IMR-90 (cell line): ENCODE measurements around the gene ABL1. TPM values are rescaled to one million over a fixed set of nuclear protein-coding genes. Genes with fewer than 3 reads are reported as not detected.

ENCODE experiments used
- ATAC-seq: fragments of 200-7000 bp; cut with Tn5 transposase; 2 replicates; pipeline ENCODE4 v1.9.1; 2020; ENCODE audit warnings: low read depth, mild to moderate bottlenecking, moderate library complexity
- BruUV-seq: library from RNA; stranded (reverse); fragments of 400-500 nt; replicated peaks from 2 replicates; lab custom pipeline; 2021; lab: Mats Ljungman, UMichigan
- CTCF ChIA-PET: fragments of 300-600 bp; formaldehyde crosslinking; extraction: SDS; loops from one replicate; lab custom pipeline; 2021; ENCODE audit warnings: antibody characterized with exemption; lab: Yijun Ruan, JAX
- POLR2A ChIA-PET: fragments of 300-600 bp; sonication (Branson Sonifier 250); formaldehyde crosslinking; loops from one replicate; lab custom pipeline; 2022; ENCODE audit warnings: antibody characterized with exemption; ENCODE audit not compliant: unreplicated experiment; lab: Charles Lee
- DNase-seq: peaks from one replicate; pipeline ENCODE4 v3.0.0; 2013
- H2AFZ ChIP-seq: replicated peaks from 2 replicates; pipeline ENCODE3; 2013; ENCODE audit warnings: low read length, mild to moderate bottlenecking; ENCODE audit not compliant: poor library complexity
- H2AK5ac ChIP-seq: 2 replicates; pipeline ENCODE4 v1.6.1; 2013; ENCODE audit warnings: low read depth, low read length, inconsistent platforms
- H2AK9ac ChIP-seq: replicated peaks from 2 replicates; pipeline ENCODE3; 2013; ENCODE audit warnings: mild to moderate bottlenecking, low read depth, low read length, moderate library complexity; ENCODE audit not compliant: poor library complexity
- H2BK120ac ChIP-seq: 2 replicates; pipeline ENCODE4 v1.6.1; 2013; ENCODE audit warnings: low read depth, low read length, inconsistent platforms
- H2BK15ac ChIP-seq: 3 replicates; pipeline ENCODE4 v1.6.1; 2013; ENCODE audit warnings: low read depth, low read length, inconsistent platforms
- H2BK20ac ChIP-seq: 2 replicates; pipeline ENCODE4 v1.6.1; 2013; ENCODE audit warnings: low read depth, mild to moderate bottlenecking, inconsistent platforms, low read length, moderate library complexity
- H2BK5ac ChIP-seq: 2 replicates; pipeline ENCODE4 v1.6.1; 2013; ENCODE audit warnings: mild to moderate bottlenecking, low read depth, low read length, inconsistent platforms; ENCODE audit not compliant: poor library complexity, severe bottlenecking
- H3K14ac ChIP-seq: replicated peaks from 2 replicates; pipeline ENCODE4 v1.6.1; 2013; ENCODE audit warnings: low read depth, low read length, inconsistent platforms
- H3K18ac ChIP-seq: 2 replicates; pipeline ENCODE4 v1.6.1; 2013; ENCODE audit warnings: low read depth, low read length, control low read depth
- H3K23ac ChIP-seq: 2 replicates; pipeline ENCODE4 v1.6.1; 2013; ENCODE audit warnings: low read depth, low read length, inconsistent platforms
- H3K27ac ChIP-seq: 2 replicates; pipeline ENCODE4 v1.5.1; 2013; ENCODE audit warnings: mild to moderate bottlenecking, control low read depth, low read length; ENCODE audit not compliant: insufficient read depth
- H3K27me3 ChIP-seq: 2 replicates; pipeline ENCODE4 v1.6.1; 2013; ENCODE audit warnings: low read length; ENCODE audit not compliant: control insufficient read depth, insufficient read depth
- H3K36me3 ChIP-seq: 2 replicates; pipeline ENCODE4 v1.6.1; 2013; ENCODE audit warnings: low read length, mixed read lengths; ENCODE audit not compliant: control insufficient read depth, insufficient read depth
- H3K4ac ChIP-seq: 2 replicates; pipeline ENCODE4 v1.6.1; 2013; ENCODE audit warnings: low read depth, low read length, inconsistent platforms
- H3K4me1 ChIP-seq: 2 replicates; pipeline ENCODE4 v1.6.1; 2013; ENCODE audit warnings: low read length, mixed read lengths; ENCODE audit not compliant: control insufficient read depth, insufficient read depth
- H3K4me2 ChIP-seq: 2 replicates; pipeline ENCODE4 v1.6.1; 2013; ENCODE audit warnings: low read depth, mild to moderate bottlenecking, control low read depth, low read length, moderate library complexity
- H3K4me3 ChIP-seq: 2 replicates; pipeline ENCODE4 v1.5.1; 2013; ENCODE audit warnings: low read depth, mild to moderate bottlenecking, control low read depth, low read length, moderate library complexity; ENCODE audit not compliant: insufficient read depth
- H3K56ac ChIP-seq: 2 replicates; pipeline ENCODE4 v1.6.1; 2013; ENCODE audit warnings: low read length, inconsistent platforms; ENCODE audit not compliant: insufficient read depth; ENCODE audit errors: extremely low read depth
- H3K79me1 ChIP-seq, 2 experiments: 2 replicates each; pipeline ENCODE4 v1.6.1; 2013; ENCODE audit warnings: low read length in 2 of 2, inconsistent platforms in 1 of 2, low read depth in 1 of 2
- H3K9ac ChIP-seq: 2 replicates; pipeline ENCODE4 v1.6.1; 2013; ENCODE audit warnings: low read depth, low read length, control low read depth
- H3K9me1 ChIP-seq: 2 replicates; pipeline ENCODE4 v1.6.1; 2013; ENCODE audit warnings: low read length, inconsistent platforms; ENCODE audit not compliant: insufficient read depth
- H3K9me3 ChIP-seq: 2 replicates; pipeline ENCODE4 v1.6.1; 2013; ENCODE audit warnings: low read length; ENCODE audit not compliant: control insufficient read depth, insufficient read depth
- H4K20me1 ChIP-seq: 2 replicates; pipeline ENCODE4 v1.6.1; 2013; ENCODE audit warnings: low read length, inconsistent platforms; ENCODE audit not compliant: insufficient read depth
- H4K5ac ChIP-seq: 2 replicates; pipeline ENCODE4 v1.6.1; 2013; ENCODE audit warnings: mild to moderate bottlenecking, low read depth, low read length, control low read depth
- H4K8ac ChIP-seq, 2 experiments: 2 replicates each; pipeline ENCODE4 v1.6.1; 2013; ENCODE audit warnings: low read depth in 2 of 2, low read length in 2 of 2, control low read depth in 1 of 2, inconsistent platforms in 1 of 2
- H4K91ac ChIP-seq: 2 replicates; pipeline ENCODE4 v1.6.1; 2013; ENCODE audit warnings: low read depth, low read length, inconsistent platforms; ENCODE audit not compliant: insufficient read depth
- BHLHE40 ChIP-seq: fragments of 150-350 bp; IDR thresholded peaks from 2 replicates; pipeline ENCODE4 v1.6.1; 2016; ENCODE audit warnings: mild to moderate bottlenecking, low read depth, low read length
- CEBPB ChIP-seq: IDR thresholded peaks from 2 replicates; pipeline ENCODE4 v1.6.1; 2012; ENCODE audit warnings: low read depth, low read length, improper control_type of control experiment
- CHD1 ChIP-seq: IDR thresholded peaks from 2 replicates; pipeline ENCODE4 v1.6.1; 2012; ENCODE audit warnings: low read depth, low read length, improper control_type of control experiment
- FOS ChIP-seq: fragments of 150-350 bp; IDR thresholded peaks from 2 replicates; pipeline ENCODE4 v1.6.1; 2016; ENCODE audit warnings: low read depth, low read length
- MXI1 ChIP-seq: IDR thresholded peaks from 2 replicates; pipeline ENCODE4 v1.6.1; 2012; ENCODE audit warnings: low read depth, mild to moderate bottlenecking, low read length, moderate library complexity, borderline replicate concordance
- NFE2L2 ChIP-seq: fragments of 150-350 bp; IDR thresholded peaks from 2 replicates; pipeline ENCODE4 v1.6.1; 2016; ENCODE audit warnings: low read depth, mild to moderate bottlenecking, low read length
- RAD21 ChIP-seq: IDR thresholded peaks from 2 replicates; pipeline ENCODE4 v1.6.1; 2012; ENCODE audit warnings: low read length, improper control_type of control experiment
- RCOR1 ChIP-seq: IDR thresholded peaks from 2 replicates; pipeline ENCODE4 v1.6.1; 2012; ENCODE audit warnings: mild to moderate bottlenecking, low read length, improper control_type of control experiment; ENCODE audit not compliant: insufficient replicate concordance
- SMC3 ChIP-seq: fragments of 150-350 bp; IDR thresholded peaks from 2 replicates; pipeline ENCODE4 v1.6.1; 2016; ENCODE audit warnings: low read depth, mild to moderate bottlenecking, antibody characterized with exemption, low read length, moderate library complexity
- WGBS, 2 experiments: methylation state at CpG; one replicate each; pipeline versions ENCODE4 v1.1.5 to v1.1.7; 2013; ENCODE audit warnings: missing lambda C conversion rate in 2 of 2; ENCODE audit not compliant: insufficient read length in 1 of 2; ENCODE audit errors: extremely low coverage in 2 of 2; 5-methylcytosine and 5-hydroxymethylcytosine counted together
- dilution Hi-C: fragments of 300-500 bp; cut with HindIII; formaldehyde crosslinking; loops from one replicate; pipeline ENCODE4 v1.14.3; 2018; ENCODE audit warnings: low sequenced_read_pairs; ENCODE audit not compliant: unreplicated experiment
- in situ Hi-C: fragments of 300-500 bp; cut with MboI; formaldehyde crosslinking; loops from 3 replicates; pipeline ENCODE4 v1.14.3; 2019; ENCODE audit warnings: low sequenced_read_pairs, inconsistent platforms, mixed read lengths
- intact Hi-C: fragments of 100-400 bp; cut with micrococcal nuclease; formaldehyde crosslinking; loops from 2 replicates; pipeline ENCODE4 v1.10.0; 2022
- polyA plus RNA-seq, 3 experiments: library from polyadenylated mRNA; depleted of rRNA; stranded (reverse); fragments of >200 nt; gene quantifications; 2 replicates each; pipeline ENCODE4 v1.2.3, GENCODE V29; 2012; ENCODE audit warnings: low replicate concordance in 1 of 3
- total RNA-seq: library from RNA; depleted of rRNA; stranded (reverse); fragments of >200 nt; gene quantifications from 2 replicates; pipeline ENCODE4 v1.2.3, GENCODE V29; 2012
- TF ChIP-seq, protein P1 (sequence below): conservative IDR thresholded peaks from 2 replicates; pipeline ENCODE4 v1.5.1; 2012; ENCODE audit warnings: mild to moderate bottlenecking, low read depth, low read length, improper control_type of control experiment
- TF ChIP-seq, protein P2 (sequence below): fragments of 150-350 bp; IDR thresholded peaks from 2 replicates; pipeline ENCODE4 v1.6.1; 2016; ENCODE audit warnings: low read depth, mild to moderate bottlenecking, low read length, moderate library complexity, borderline replicate concordance
- TF ChIP-seq, protein P3 (sequence below): fragments of 150-350 bp; IDR thresholded peaks from 2 replicates; pipeline ENCODE4 v1.6.1; 2017; ENCODE audit warnings: mild to moderate bottlenecking, antibody characterized with exemption, low read length, low read depth

The ABL1 gene
- total and polyA plus RNA-seq, 2 of the 4 experiments (the other 2 are of a cell fraction): 33.7 to 49.1 TPM

DNA sequence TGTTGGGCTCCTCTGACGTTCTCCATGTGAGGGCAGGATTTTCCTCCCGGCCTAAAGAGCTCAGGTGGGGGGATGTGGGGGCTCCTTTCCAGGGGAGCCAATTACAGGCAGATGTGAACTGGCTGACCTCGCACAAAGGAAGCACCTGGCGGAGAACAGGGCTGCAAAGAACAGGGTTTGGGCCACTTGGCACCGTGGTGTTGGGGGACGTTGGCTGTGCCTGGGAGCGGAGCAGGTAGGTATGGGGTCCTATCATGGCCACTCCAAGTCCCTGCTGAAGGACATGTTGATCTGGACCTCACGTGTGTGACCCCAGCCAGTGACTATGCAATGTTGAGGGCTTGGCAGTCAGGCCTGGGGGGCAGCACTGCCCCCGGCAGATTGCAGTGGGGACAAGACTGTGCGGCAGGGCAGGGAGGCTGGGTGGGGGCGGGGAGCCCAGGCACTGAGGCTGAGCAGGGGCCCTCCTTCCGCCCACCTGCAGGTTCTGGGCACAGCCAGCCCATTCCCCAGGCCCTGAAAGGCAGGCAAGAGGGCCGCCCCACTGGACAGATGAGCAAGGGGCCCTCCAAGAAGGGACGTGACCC, 84.6 kb downstream of the ABL1 start:
- no peaks in the 10 kb centered on the region for H3K27me3 ChIP-seq
- H3K9me3 ChIP-seq: no peaks in the 10 kb centered on the region
- no peaks in the 10 kb centered on the region for H3K4me1 ChIP-seq
- no TSS peak for BruUV-seq
- H3K23ac ChIP-seq: no peak overlapping the region
- no peaks in the 10 kb centered on the region for H3K36me3 ChIP-seq
- TF ChIP-seq RCOR1 (no peak), CHD1 (no peak), BHLHE40 (no peak), NFE2L2 (no peak), SMC3 (no peak), MXI1 (no peak), RAD21 (no peak), FOS (no peak), CEBPB (no peak)
- TF ChIP-seq, protein P1, sequence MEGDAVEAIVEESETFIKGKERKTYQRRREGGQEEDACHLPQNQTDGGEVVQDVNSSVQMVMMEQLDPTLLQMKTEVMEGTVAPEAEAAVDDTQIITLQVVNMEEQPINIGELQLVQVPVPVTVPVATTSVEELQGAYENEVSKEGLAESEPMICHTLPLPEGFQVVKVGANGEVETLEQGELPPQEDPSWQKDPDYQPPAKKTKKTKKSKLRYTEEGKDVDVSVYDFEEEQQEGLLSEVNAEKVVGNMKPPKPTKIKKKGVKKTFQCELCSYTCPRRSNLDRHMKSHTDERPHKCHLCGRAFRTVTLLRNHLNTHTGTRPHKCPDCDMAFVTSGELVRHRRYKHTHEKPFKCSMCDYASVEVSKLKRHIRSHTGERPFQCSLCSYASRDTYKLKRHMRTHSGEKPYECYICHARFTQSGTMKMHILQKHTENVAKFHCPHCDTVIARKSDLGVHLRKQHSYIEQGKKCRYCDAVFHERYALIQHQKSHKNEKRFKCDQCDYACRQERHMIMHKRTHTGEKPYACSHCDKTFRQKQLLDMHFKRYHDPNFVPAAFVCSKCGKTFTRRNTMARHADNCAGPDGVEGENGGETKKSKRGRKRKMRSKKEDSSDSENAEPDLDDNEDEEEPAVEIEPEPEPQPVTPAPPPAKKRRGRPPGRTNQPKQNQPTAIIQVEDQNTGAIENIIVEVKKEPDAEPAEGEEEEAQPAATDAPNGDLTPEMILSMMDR: no peak
- TF ChIP-seq, protein P2, sequence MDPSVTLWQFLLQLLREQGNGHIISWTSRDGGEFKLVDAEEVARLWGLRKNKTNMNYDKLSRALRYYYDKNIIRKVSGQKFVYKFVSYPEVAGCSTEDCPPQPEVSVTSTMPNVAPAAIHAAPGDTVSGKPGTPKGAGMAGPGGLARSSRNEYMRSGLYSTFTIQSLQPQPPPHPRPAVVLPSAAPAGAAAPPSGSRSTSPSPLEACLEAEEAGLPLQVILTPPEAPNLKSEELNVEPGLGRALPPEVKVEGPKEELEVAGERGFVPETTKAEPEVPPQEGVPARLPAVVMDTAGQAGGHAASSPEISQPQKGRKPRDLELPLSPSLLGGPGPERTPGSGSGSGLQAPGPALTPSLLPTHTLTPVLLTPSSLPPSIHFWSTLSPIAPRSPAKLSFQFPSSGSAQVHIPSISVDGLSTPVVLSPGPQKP: no peak
- TF ChIP-seq, protein P3, sequence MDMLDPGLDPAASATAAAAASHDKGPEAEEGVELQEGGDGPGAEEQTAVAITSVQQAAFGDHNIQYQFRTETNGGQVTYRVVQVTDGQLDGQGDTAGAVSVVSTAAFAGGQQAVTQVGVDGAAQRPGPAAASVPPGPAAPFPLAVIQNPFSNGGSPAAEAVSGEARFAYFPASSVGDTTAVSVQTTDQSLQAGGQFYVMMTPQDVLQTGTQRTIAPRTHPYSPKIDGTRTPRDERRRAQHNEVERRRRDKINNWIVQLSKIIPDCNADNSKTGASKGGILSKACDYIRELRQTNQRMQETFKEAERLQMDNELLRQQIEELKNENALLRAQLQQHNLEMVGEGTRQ: no peak
- ChIA-PET POLR2A (no interaction called here), CTCF (no interaction called here)
- no peak overlapping the region for H3K4me2 ChIP-seq
- H2BK20ac ChIP-seq: no peak overlapping the region
- no peak overlapping the region for H2BK15ac ChIP-seq
- H3K4me3 ChIP-seq: no peak overlapping the region
- no peaks in the 10 kb centered on the region for H4K20me1 ChIP-seq
- no peak overlapping the region for H3K56ac ChIP-seq
- no peak overlapping the region for H2BK120ac ChIP-seq
- H2AK9ac ChIP-seq: no peak overlapping the region
- H2AFZ ChIP-seq: no peak overlapping the region
- ATAC-seq (no peak), DNase-seq (no peak)
- H3K9ac ChIP-seq: no peak overlapping the region
- H3K27ac ChIP-seq: no peak overlapping the region
- no peak overlapping the region for H3K4ac ChIP-seq
- H4K8ac ChIP-seq: no peak overlapping the region
- WGBS, 2 experiments: 88% methylated on average over 6 of the region's 14 CpGs; no CpG with 5 or more reads in 1 of the 2 experiments
- in situ Hi-C loops (no loop called here), dilution Hi-C loops (no loop called here), intact Hi-C loops (no loop called here)
- H2BK5ac ChIP-seq: no peak overlapping the region
- H3K14ac ChIP-seq: no peak overlapping the region
- no peak overlapping the region for H2AK5ac ChIP-seq
- H3K79me1 ChIP-seq: no peaks in the 10 kb centered on the region
- H4K91ac ChIP-seq: no peak overlapping the region
- H3K18ac ChIP-seq: no peak overlapping the region
- no peaks in the 10 kb centered on the region for H3K9me1 ChIP-seq
- H4K5ac ChIP-seq: no peak overlapping the region
